AG08396 (cell line): ENCODE results near the gene UBR3.
A peak's percentile ranks its signal among the peaks of the same experiment; 100 is the strongest.
"Not testable (repeated sequence)": the region's sequence is repeated elsewhere in the genome, so short reads cannot be mapped to it uniquely, and the experiment has no call there.

Source experiments
- DNase-seq: peaks from one replicate; pipeline ENCODE4 v3.0.0; 2012; ENCODE audit warnings: low spot score, mixed read lengths

Gene UBR3

GRCh38 chr2:169822785-169823392 lies 4.4 kb upstream of the UBR3 start:
- DNase-seq, result no peak

GRCh38 chr2:169823996-169824372 lies 3.3 kb upstream of the UBR3 start:
- no peak for DNase-seq

DNA sequence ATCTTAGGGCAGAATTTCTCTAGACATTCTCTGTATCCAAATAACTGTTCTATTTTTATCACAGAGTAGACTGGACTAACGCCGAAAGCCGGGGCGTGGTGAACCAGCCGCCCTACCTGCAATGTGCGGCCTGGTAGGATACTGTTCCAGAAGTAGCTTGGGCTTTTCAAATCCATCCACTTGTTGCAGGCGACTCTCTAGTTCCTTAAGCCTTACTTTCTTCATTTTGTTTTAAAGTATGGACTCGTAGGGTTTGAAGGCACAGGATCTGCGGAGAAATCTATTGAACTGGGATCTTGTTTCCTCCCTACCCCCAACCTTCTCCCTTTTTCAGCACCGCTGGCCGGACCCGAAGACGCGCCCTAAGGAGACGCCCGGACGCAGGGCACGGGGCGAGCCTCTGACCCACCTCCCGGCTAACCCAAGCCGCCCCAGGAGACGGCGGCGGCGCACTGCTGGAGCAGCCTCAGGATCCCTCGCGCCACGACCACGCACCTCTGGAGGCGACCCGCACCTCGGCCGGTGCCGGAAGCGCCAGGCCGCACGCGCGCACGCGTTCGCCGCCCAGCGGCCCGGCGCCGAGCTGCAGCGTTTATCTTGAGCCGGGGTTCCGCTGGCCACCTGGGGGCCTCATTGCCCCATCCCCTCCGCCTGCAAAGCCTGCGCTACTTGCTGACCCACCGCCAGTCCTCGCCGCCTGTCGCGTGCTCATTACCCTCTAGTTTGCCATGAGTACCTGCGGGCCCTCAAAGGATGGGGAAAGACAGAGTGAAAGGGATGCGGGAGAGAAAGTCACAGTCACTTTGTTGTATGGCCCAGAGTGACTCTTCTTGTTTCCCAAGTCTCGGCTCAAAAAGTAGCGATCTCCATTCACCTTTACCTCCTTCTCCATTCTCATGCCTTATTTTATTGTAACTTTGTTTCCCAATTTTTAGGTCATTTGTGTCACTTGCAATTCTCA lies 2.6 kb upstream of the UBR3 start, which contains the start of gene METTL5:
TSS of gene METTL5 (minus strand) at position 533 of the 961 bp plus-strand sequence. CDS start at position 225, 308 bp downstream.
- peak; percentile 91 for DNase-seq

DNA sequence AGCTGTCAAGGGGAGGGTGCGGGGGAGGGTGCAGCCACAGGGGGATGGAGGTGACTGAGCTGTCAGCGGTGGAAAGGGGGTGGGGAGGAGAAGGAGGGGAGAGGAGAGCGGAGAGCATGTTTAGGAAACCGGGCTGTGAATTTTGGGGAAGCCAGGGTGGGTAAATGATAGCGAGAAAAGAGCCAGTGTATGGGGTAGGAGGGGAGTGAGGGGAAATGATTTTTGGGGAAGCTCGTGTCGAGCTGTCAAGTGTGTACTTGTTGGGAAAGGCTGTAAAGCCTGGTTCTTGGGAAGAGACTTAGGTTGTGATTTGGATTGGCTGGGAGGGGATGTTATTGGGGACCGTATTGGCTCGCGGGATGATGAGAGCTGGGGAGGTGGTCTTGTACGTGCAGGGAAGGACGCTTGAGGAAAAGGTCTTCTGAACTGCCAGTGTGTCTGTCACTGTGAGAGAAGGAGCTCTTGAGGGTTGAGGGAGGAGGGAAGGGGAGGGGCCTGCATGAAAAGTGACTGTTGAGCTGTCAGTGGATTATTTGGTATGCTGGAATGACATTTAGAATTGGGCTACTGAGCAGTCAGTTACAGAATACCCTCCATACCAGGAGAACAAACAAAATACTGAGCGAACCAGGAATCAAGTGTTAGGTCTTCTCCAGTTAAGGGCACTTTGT lies 1.0 kb downstream of the UBR3 start:
- peak; percentile 70 for DNase-seq

- no peak for DNase-seq
These were observed 7.1 kb downstream of the UBR3 start for GRCh38 chr2:169834401-169834800.

DNA sequence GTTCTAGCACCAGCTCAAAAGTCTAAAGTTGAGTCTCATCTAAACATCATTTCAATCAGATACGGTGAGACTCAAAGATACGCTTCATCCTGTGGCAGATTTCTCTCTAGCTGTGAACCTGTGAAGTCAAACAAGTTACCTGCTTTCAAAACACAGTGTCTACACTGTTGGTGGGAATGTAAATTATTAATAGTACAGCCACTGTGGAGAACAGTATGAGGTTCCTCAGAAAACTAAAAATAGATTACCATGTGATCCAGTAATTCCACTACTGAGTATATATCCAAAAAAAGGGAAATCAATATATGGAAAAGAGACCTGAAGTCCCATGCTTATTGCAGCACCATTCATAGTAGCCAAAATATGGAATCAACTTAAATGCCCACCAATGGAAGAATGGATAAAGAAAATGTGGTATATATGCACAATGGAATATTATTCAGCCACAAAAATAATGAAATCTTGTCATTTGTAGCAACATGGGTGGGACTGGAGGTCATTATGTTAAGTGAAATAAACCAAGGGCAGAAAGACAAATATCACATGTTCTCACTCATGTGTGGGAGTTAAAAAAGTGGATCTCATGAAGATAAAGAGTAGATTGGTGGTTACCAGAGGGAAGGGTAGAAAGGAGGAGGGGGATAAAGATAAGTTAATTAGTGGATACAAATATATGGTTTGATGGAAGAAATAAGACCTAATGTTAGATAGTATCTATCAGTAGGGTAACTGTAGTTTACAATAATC lies 11.7 kb downstream of the UBR3 start:
- DNase-seq, result no peak

DNA sequence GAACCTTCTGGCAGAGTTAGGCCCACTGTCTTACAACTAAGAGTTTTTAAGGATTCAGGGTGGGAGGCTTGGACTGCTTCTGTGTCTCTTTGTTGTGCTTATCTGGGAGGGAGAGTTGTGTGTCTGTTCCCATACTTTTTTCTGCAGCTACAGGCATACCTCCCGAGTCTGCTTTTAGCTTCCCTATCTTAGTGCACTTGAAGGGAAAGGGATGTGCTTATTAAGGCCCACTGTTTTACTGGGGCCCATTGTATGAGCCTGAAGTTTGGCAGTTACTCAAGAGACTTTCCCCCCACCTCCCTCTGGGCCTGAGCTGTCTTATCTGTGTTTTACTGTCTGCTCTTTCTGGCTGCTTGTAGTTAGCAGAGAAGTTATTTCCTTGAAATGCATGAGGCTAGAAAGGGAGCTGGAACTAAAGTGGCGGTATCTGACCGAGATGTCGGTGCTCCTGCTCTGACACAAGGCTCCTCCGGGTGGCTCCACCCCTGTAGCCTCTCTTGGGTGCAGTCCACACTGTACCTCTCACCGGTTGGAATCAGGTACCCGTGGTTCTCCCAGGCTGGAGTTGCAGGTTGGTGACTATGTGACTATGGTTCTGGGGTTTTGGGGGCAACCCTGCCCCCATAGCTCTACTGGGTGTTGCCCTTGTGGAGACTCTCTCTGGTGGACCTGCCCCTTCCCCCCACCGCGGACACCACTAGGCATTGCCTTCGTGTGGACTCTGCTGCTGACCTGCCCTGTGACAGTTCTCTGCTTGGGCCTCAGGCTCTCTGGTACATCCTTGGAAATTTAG lies 12.9 kb downstream of the UBR3 start:
- DNase-seq, result no peak

DNA sequence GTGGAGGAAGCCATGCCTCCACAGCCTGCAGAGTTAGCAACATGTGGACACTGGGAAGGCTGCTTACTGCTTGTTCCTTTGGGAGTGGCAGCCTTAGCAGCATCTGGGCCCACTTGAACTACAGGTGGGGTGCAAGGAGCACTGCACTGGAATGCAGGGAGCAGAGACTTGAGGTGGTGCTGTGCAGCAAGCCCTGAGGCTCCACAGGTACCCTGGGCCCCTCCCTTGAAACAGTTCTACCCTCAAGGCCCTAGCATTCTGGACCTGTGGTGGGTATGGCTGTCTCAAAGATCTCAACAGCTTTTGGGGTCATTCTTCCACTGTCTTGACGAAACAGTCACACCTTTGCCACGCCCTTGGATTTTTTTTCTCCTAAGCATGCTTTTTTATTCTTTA lies 13.5 kb downstream of the UBR3 start:
- DNase-seq, result no peak

GRCh38 chr2:169841625-169842024 lies 14.4 kb downstream of the UBR3 start:
- DNase-seq, result not testable (repeated sequence)

DNA sequence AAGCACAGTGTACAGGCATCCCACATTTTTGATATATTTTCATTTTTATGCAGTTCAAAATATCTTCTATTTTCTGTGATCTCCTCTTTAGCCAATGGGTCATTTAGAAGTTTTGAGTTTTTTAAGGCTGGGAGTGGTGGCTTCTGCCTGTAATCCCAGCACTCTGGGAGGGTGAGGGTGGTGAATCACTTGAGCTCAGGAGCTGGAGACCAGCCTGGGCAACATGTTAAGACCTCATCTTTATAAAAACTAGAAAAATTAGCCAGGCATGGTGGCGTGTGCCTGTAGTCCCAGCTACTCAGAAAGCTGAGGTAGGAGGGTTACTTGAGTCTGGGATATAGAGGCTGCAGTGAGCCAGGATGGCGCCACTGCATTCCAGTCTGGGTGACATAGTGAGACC lies 17.8 kb downstream of the UBR3 start:
- no peak for DNase-seq

GRCh38 chr2:169848959-169849693 lies 21.9 kb downstream of the UBR3 start:
- DNase-seq, result not testable (repeated sequence)

- DNase-seq, result no peak
These were observed 22.5 kb downstream of the UBR3 start for GRCh38 chr2:169849710-169850109.

DNA sequence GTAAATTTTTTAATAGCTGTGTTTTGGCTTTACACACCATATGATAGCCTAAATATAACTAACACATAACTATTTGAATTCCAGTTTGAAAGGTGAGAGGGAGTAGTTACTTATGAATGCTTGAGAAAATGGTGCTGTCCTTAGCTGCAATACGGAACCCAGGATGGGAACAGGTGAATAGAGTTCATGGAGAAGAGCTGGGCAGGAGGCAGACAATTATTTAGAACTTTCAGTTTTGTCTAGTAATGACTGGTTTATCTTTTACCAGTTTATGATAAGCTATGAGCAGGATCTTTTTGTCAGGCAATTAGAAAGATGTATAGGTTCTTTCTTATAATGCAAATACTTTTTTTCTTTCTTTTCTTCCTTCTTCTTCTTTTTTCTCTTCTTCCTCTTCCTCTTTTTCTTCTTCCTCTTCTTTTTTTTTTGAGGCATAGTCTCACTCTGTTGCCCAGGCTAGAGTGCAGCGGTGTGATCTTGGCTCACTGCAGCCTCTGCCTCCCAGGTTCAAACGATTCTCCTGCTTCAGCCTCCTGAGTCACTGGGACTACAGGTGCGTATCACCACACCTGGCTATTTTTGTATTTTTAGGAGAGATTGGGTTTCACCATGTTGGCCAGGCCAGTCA lies 25.9 kb downstream of the UBR3 start:
- DNase-seq, result no peak

DNA sequence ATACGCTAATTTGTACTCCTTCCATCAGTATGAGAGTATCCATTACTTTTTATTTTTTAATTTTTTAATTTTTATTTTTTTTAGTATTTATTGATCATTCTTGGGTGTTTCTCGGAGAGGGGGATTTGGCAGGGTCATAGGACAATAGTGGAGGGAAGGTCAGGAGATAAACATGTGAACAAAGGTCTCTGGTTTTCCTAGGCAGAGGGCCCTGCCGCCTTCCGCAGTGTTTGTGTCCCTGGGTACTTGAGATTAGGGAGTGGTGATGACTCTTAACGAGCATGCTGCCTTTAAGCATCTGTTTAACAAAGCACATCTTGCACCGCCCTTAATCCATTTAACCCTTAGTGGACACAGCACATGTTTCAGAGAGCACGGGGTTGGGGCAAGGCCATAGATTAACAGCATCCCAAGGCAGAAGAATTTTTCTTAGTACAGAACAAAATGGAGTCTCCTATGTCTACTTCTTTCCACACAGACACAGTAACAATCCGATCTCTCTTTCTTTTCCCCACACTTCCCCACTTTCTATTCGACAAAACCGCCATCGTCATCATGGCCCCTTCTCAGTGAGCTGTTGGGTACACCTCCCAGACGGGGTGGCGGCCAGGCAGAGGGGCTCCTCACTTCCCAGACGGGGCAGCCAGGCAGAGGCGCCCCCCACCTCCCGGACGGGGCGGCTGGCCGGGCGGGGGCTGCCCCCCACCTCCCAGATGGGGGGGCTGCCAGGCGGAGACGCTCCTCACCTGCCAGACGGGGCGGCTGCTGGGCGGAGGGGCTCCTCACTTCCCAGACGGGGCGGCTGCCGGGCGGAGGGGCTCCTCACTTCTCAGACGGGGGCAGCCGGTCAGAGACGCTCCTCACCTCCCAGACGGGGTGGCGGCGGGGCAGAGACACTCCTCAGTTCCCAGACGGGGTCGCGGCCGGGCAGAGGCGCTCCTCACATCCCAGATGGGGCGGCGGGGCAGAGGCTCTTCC lies 28.3 kb downstream of the UBR3 start:
- DNase-seq, result not testable (repeated sequence)

- DNase-seq, result no peak
These were observed 32.2 kb downstream of the UBR3 start for GRCh38 chr2:169859423-169859822.

DNA sequence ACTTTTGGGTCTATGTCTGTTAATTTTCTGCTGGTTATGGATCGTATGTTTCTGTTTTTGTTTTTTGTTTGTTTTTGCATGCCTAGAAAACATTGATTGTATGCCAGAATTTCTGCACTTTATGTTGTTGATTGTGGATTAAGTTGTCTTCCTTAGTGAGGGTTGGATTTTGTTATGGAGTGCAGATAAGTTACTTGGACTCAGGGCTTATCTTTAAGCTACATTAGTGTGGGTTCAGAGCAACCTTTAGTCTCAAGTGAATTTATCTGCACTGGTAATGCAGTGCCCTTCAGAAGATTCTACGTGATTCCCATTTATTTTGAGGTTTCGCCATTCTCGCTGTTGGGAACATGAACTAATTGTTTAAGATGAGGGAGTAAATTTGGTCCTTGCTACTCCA lies 32.9 kb downstream of the UBR3 start:
- DNase-seq, result no peak

GRCh38 chr2:169862816-169863215 lies 35.6 kb downstream of the UBR3 start:
- no peak for DNase-seq

- DNase-seq, result no peak
These were observed 38.2 kb downstream of the UBR3 start for GRCh38 chr2:169865492-169865891.

DNA sequence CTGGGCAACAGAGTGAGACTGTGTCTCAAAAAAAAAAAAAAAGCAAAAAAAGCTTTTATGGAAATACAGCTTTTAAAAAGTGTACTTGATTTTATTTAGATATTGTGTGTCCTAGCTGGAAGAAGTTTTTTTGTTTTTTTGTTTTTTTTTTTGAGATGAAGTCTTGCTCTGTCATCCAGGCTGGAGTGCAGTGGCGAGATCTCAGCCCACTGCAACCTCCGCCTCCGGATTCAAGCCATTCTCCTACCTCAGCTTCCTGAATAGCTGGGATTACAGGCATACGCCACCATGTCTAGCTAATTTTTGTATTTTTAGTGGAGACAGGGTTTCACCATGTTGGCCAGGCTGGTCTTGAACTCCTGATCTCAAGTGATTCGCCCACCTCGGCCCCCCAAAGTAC lies 39.0 kb downstream of the UBR3 start:
- DNase-seq, result not testable (repeated sequence)
